Fibroblast of skin of back (primary cell): Measurements from ENCODE around the gene PRIM2.
"Not testable (repeated sequence)": the region's sequence is repeated elsewhere in the genome, so short reads cannot be mapped to it uniquely, and the experiment has no call there.

Experiments
- DNase-seq: peaks from one replicate; pipeline ENCODE4 v3.0.0-alpha.2; 2013

PRIM2 gene

GRCh38 chr6:57368965-57369731, 51.7 kb downstream of the PRIM2 start:
- DNase-seq = not testable (repeated sequence)

DNA sequence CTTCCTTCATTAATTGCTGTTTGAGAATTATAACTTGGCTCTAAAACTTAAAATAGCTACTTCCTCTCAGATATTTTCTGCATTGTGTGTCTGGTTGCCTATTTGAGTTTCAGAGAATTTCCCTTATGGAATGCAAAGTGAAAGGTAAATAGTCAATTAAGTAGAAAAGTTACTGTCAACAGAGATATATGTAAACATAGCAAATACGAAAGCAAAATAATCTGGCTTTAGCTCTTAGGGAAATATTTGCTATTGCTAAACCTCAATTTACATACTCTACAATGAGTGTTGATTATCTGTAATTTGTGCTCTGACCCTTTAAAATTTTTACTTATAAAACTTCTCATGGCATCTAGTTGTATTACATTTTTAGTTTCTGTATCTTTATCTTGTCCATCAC, 54.3 kb downstream of the PRIM2 start:
- DNase-seq = not testable (repeated sequence)

DNA sequence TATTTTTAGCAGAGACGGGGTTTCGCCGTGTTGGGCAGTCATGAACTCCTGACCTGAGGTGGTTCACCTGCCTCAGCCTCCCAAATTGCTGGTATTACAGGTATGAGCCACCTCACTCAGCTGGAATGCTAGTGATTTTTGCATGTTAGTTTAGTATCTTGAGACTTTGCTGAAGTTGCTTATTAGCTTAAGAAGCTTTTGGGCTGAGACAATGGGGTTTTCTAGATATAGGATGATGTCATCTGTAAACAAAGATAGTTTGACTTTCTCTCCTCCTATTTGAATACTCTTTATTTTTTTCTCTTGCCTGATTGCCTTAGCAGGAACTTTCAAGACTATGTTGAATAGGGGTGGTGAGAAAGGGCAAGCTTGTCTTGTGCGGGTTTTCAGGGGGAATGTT, 57.3 kb downstream of the PRIM2 start:
- not testable (repeated sequence) for DNase-seq

DNA sequence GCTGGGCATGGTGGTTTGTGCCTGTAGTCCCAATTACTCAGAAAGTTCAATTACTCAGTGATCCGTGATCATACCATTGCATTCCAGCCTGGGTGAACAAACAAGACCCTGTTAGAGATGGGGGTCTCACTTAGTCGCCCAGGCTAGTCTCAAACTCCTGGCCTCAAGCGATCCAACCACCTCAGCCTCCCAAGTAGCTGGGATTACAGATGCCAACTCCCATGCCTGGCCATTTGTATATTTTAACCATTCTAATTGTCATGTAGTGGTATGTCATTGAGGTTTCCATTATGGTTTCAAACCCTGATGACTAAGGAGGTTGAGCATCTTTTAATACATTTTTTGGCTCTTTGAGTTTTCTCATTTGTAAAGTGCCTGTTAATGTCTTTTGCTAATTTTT, 58.7 kb downstream of the PRIM2 start:
- DNase-seq = peak; percentile 9

GRCh38 chr6:57389038-57389592, 71.7 kb downstream of the PRIM2 start:
- DNase-seq = not testable (repeated sequence)

GRCh38 chr6:57390818-57391217, 73.4 kb downstream of the PRIM2 start:
- DNase-seq = not testable (repeated sequence)

- DNase-seq = not testable (repeated sequence)
Measured at GRCh38 chr6:57392047-57392446, 74.6 kb downstream of the PRIM2 start.

DNA sequence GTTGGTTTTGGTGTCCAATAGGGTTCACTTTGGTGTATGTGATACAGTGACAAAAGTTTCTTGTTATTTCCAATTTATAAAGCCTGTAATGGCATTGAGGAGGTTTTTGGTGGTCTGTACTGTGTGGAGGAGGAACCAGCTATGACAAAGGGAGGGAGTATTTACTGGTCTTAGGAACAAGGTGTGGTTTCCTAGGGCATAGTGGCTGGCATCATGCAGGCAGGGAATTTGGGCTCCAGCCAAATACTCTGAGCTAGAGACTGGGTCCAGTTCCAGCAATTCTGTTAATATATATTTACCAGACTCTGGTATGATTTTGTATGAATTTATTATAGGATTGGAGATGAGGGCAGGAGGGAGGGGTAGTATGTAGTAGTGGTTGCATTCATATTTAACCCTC, 101.9 kb downstream of the PRIM2 start:
- DNase-seq = not testable (repeated sequence)

GRCh38 chr6:57421503-57421902, 104.1 kb downstream of the PRIM2 start:
- DNase-seq = no peak

- peak; percentile 34 for DNase-seq
Measured at GRCh38 chr6:57423468-57423867, 106.0 kb downstream of the PRIM2 start.

DNA sequence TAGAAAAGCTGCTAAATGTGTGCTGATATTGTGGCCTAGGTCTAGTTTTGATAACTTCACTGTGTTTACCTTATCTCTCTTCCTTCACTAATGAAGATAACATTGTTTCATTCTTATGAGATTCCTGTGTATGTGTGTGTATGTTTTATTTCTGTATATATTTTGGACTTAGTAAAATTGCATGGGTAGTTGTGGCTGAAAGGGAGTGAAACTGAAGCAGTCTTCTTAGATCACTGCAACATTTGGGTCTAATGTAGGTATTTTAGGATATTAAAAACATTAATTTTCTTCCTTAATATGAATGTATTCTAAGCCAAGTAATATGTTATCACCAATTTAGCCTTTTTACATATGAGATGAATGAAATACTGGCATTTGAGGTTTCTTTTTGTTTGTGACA, 114.3 kb downstream of the PRIM2 start:
- DNase-seq = not testable (repeated sequence)

DNA sequence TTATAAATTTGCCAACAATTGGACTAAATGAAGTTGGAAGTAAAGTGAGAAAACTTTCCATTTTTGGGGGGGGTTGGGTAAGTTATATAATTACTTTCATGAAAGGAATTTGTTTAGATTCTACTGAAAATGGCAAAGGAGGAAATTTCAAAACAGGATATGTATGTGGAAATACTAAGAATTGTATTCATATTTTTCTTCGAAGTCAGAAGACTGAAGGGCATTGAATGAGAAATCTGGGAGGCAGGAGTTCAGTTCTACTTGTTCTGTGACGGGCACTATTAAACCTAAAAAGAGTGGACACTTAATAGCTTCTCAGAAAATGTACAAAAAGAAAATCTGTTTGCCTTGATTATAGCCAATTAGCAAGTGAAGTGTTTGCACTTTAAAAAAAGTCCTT, 114.7 kb downstream of the PRIM2 start:
- DNase-seq = peak; percentile 72

GRCh38 chr6:57432919-57433684, 115.7 kb downstream of the PRIM2 start:
- peak; percentile 25 for DNase-seq

GRCh38 chr6:57433790-57434189, 116.4 kb downstream of the PRIM2 start:
- DNase-seq = not testable (repeated sequence)

DNA sequence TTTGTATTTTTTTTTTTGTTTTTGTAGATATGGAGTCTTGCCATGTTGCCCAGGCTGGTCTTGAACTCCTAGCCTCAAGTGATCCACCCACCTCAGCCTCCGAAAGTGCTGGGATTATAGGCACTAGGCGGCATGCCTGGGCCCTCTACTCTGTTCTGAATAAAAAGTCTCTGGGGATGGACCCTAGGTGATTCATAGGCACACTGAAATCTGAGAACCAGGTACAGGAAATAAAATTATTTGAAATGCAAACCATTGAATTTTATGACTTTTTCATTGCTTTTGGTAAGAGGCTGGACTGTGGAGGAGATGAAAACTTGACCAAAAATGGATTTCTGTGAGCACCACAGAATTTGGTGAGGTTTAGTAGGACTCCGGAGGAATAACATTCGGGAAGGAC, 117.5 kb downstream of the PRIM2 start:
- no peak for DNase-seq

DNA sequence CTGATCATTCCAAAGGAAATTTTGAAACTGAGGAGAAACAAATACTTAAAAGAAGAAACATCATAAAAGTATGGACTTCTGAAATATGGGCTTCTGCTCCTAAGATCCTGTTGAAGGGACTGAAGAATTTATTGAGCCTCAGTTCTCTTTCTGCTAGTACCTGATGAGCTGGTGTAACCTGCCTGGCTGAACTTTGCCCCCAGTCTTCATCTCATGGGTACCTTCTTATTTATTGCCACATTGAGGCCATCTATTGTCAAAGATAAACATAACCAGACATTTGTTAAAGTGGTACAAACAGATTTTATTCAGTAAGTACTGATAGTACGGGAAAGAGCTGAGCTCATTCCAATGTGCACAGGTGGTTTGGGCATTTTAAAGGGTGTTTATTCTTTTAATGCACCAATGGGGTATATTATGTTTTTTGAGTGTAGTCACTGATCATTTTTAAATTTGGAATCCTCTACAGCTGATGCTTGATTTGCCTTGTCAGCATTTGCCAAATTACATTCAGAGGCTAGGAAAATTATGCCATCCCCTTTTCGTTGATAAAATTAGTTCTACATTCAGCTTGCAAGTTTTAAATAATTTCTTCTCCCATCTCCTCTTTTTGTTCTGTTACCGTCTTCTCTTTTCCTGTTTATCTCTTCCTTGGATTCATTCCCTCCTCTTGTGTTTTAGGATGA, 118.2 kb downstream of the PRIM2 start:
- no peak for DNase-seq

DNA sequence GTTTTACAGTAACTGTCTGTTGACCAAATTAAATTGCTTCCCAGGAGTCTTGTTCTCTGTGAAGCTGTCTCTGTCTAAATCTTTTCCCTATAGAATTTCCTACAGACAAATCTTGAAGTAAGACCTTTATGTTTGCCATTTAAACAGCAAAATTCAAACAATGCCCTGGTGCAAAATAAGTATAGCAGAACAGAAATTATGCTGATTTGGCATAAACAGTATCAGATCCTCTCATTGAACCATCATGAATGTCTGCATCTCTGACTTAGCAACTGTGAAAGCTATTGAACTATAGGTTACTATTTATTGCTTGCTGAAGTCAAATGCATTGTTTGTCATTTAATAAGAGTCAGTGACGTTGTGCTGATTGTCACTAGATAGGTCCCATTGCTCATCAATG, 123.3 kb downstream of the PRIM2 start:
- not testable (repeated sequence) for DNase-seq

DNA sequence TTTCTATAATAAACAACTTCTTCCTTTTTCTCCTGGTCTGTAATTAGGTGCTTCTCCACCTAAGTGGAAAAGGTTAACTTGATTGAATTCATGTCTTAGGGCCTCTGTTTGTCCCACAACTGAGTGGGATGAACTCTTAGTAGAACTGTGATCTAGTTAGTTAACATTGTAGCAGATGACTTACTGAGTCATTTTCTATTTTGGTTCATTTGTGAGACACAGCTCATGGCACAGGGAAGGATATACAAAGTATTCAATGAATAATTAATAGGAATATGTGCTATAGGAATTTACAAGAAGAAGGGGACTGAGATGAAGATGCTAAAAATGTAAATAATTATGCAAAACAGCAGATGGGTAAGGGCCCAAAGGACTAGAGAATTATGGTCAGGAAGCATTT, 124.7 kb downstream of the PRIM2 start:
- not testable (repeated sequence) for DNase-seq

- not testable (repeated sequence) for DNase-seq
Measured at GRCh38 chr6:57443181-57443580, 125.8 kb downstream of the PRIM2 start.

DNA sequence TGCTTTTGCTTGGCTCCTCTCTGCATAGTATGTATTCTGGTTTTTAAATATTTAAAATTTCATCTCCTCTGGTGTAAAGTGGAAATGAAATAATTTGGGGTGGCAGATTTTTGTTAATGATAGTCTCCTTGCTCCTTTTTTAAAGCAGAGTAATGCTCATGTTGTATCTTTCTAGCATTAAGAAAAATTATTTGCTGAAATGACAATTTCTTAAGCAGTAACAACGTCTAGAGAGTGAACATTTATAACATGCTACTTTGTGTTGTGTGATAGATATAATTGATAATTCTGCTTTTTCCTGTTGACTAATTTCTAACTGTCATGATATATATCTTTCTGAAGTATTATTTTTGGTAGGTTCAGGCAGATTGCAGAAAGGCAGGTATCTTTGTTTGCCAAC, 127.4 kb downstream of the PRIM2 start:
- not testable (repeated sequence) for DNase-seq

- DNase-seq = not testable (repeated sequence)
Measured at GRCh38 chr6:57445379-57445778, 127.9 kb downstream of the PRIM2 start.

GRCh38 chr6:57445790-57446468, 128.5 kb downstream of the PRIM2 start:
- not testable (repeated sequence) for DNase-seq
